ENCODE data around the gene MYBBP1A. TPM values are rescaled to one million over a fixed set of nuclear protein-coding genes. Genes with fewer than 3 reads are reported as not detected.

The MYBBP1A gene
- total RNA-seq, 6 experiments from 2014 or later = 16.3 to 32.0 (median 23.7) TPM

DNA sequence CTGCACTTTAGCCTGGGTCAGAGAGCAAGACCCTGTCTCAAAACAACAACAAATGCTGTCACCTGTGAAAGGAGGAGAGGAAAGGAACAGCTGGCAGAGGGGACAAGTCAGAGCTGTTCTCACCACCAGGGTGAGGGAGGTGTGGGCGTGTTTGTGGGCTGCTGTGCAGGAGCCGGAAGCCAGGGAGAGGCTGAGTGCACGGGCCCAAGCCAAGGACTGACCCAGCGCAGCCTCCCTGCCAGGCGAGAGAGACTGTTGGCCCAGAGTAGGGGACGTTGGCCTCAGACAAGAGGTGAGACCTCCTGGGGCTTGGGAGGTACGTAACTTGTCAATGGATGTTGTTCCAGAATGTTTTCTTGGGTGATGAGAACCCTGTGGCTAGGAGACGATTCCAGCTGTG lies 45.8 kb downstream of the MYBBP1A start:
- H3K27me3 ChIP-seq = no peaks in the 10 kb centered on the region
- no peaks in the 10 kb centered on the region for H3K4me1 ChIP-seq
- H3K36me3 ChIP-seq = no peaks in the 10 kb centered on the region
- peak overlapping the region in 2 of 3 donors; percentile 12 to 65 for H3K27ac ChIP-seq
- intact Hi-C loops (cut with DNase I) = loop anchor here in 1 of 2 donors (10.0 kb wide), 1 partner anchor 85 kb away; no protein-coding TSS in a partner anchor
- 42% methylated on average over 7 of the region's 8 CpGs for WGBS (ENCODE audit: insufficient coverage, low coverage, low lambda C conversion rate, missing lambda C conversion rate)
- no peaks in the 10 kb centered on the region for H3K9me3 ChIP-seq
- TF ChIP-seq POLR2A (IDR thresholded peaks at IDR 0.05) = no peak
- TF ChIP-seq, protein P1, sequence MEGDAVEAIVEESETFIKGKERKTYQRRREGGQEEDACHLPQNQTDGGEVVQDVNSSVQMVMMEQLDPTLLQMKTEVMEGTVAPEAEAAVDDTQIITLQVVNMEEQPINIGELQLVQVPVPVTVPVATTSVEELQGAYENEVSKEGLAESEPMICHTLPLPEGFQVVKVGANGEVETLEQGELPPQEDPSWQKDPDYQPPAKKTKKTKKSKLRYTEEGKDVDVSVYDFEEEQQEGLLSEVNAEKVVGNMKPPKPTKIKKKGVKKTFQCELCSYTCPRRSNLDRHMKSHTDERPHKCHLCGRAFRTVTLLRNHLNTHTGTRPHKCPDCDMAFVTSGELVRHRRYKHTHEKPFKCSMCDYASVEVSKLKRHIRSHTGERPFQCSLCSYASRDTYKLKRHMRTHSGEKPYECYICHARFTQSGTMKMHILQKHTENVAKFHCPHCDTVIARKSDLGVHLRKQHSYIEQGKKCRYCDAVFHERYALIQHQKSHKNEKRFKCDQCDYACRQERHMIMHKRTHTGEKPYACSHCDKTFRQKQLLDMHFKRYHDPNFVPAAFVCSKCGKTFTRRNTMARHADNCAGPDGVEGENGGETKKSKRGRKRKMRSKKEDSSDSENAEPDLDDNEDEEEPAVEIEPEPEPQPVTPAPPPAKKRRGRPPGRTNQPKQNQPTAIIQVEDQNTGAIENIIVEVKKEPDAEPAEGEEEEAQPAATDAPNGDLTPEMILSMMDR (IDR thresholded peaks at IDR 0.05) = no peak
- no peak overlapping the region for H3K4me3 ChIP-seq
- ATAC-seq (peak; percentile 24 to 46 (median 32)), DNase-seq (no peak)

DNA sequence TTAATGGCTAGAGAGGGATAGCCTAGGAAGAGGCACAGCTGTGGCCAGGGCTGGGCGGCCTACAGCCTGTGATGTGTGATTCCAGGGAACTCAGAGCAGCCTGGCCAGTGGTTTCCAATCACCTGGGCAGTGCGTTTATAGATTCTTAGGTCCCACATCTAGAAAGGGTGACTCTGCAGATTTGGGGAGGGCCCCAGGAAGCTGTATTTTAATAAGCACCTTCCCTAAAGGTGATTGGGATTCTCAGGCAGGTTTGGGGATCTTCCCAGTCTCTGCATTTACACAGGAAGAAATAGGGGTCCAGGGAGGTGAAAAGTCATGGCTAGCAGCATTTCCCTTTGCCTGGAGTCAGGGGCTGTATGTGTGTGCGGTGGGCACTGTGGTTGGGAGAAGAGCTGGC lies 47.0 kb downstream of the MYBBP1A start:
- intact Hi-C loops (cut with DNase I) = loop anchor here in 1 of 2 donors (10.0 kb wide), 1 partner anchor 83 kb away; no protein-coding TSS in a partner anchor

DNA sequence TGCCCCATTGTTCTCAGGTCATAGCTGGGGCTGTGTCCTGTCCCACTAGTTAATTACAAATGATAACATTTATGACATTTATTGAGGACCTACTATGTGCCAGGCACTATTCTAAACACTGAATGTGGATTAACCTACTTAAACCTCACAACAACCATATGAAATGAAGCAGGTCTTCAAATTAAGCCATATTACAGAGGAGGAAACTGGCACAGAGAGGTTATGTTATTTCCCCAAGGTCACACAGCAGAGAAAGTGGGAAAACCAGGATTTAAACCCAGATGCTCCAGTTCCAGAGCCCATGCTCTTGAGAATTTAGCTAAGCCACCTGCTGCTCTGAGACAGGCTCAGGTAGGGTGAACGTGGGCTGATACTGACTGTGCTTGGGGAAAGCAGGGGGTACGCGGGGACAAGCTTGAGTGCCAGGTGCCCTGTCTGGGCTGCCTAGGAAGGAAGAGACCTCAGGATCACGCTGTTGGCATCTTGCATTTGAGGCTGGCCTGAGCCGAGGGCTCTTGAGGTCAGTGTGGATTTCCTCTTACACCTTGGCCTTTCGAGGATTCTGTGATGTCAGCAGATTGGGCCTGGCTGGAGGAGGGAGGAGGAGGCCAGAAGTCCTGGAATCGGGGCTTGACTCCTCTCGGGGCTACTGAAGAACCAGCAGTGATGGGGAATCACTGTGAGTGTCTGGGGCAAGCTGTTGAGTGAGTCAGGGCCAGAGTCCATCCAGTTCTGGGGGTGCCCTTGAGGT lies 47.6 kb downstream of the MYBBP1A start:
- no peaks in the 10 kb centered on the region for H3K36me3 ChIP-seq
- no peak overlapping the region for H3K4me3 ChIP-seq
- intact Hi-C loops (cut with DNase I) = loop anchor here in 1 of 2 donors (10.0 kb wide), 1 partner anchor 83 kb away; no protein-coding TSS in a partner anchor
- no peak for DNase-seq
- no peaks in the 10 kb centered on the region for H3K4me1 ChIP-seq
- TF ChIP-seq, protein P1 (IDR thresholded peaks at IDR 0.05) = no peak
- no peak for TF ChIP-seq POLR2A (IDR thresholded peaks at IDR 0.05)
- no peaks in the 10 kb centered on the region for H3K9me3 ChIP-seq
- no peaks in the 10 kb centered on the region for H3K27me3 ChIP-seq
- 58% methylated on average over 6 of the region's 8 CpGs for WGBS (ENCODE audit: insufficient coverage, low coverage, low lambda C conversion rate, missing lambda C conversion rate)
- no peak overlapping the region for H3K27ac ChIP-seq
- no peak for ATAC-seq

More for the DNA sequence above, 47.0 kb downstream of the MYBBP1A start:
- WGBS (ENCODE audit: insufficient coverage, low coverage, low lambda C conversion rate, missing lambda C conversion rate) = 50% methylated on average over 2 of the region's 3 CpGs
- no peaks in the 10 kb centered on the region for H3K4me1 ChIP-seq
- H3K4me3 ChIP-seq = no peak overlapping the region
- ATAC-seq = no peak
- TF ChIP-seq POLR2A (IDR thresholded peaks at IDR 0.05) = no peak
- TF ChIP-seq, protein P1 (IDR thresholded peaks at IDR 0.05) = no peak
- H3K9me3 ChIP-seq = no peaks in the 10 kb centered on the region
- no peak for DNase-seq
- no peak overlapping the region for H3K27ac ChIP-seq
- H3K36me3 ChIP-seq = no peaks in the 10 kb centered on the region
- no peaks in the 10 kb centered on the region for H3K27me3 ChIP-seq

DNA sequence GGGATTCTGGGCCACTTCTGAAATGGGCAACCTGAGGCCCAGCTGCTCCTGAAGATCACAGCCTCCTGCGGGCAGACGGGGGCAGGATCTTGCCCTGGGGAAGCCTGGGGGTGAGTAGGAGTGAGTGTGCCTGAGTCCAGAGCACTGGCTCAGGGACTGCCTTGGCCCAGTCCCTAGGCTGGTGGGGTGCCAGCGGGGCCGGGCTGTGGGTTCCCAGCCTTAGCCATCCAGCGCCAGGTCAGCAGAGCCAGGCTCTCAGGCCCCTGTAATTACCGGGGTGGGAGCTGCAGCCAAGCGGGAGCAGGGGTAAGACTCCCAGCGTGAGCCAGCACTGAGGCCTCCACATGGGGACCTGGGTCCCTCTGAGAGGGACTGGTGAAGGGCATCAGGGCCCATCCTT lies 48.3 kb downstream of the MYBBP1A start:
- Histone ChIP-seq H3K27ac (no peak overlapping the region), H3K27me3 (no peaks in the 10 kb centered on the region), H3K4me3 (no peak overlapping the region), H3K4me1 (no peaks in the 10 kb centered on the region), H3K9me3 (no peaks in the 10 kb centered on the region), H3K36me3 (no peaks in the 10 kb centered on the region)
- ATAC-seq = no peak
- TF ChIP-seq, protein P1 (IDR thresholded peaks at IDR 0.05) = no peak
- no peak for TF ChIP-seq POLR2A (IDR thresholded peaks at IDR 0.05)
- intact Hi-C loops (cut with DNase I) = loop anchor here in 1 of 2 donors (10.0 kb wide), 1 partner anchor 82 kb away; no protein-coding TSS in a partner anchor
- WGBS (ENCODE audit: insufficient coverage, low coverage, low lambda C conversion rate, missing lambda C conversion rate) = no CpG with 5 or more reads among the region's 8 CpGs
- DNase-seq = no peak
